EH (cell line): Measurements from ENCODE around the gene OTUB2.
A peak's percentile ranks its signal among the peaks of the same experiment; 100 is the strongest.
"Not testable (repeated sequence)": the region's sequence is repeated elsewhere in the genome, so short reads cannot be mapped to it uniquely, and the experiment has no call there.

Experiments used
- DNase-seq: peaks from one replicate; pipeline ENCODE4 v3.0.0-alpha.2; 2015; ENCODE audit warnings: low read depth

OTUB2 gene

DNA sequence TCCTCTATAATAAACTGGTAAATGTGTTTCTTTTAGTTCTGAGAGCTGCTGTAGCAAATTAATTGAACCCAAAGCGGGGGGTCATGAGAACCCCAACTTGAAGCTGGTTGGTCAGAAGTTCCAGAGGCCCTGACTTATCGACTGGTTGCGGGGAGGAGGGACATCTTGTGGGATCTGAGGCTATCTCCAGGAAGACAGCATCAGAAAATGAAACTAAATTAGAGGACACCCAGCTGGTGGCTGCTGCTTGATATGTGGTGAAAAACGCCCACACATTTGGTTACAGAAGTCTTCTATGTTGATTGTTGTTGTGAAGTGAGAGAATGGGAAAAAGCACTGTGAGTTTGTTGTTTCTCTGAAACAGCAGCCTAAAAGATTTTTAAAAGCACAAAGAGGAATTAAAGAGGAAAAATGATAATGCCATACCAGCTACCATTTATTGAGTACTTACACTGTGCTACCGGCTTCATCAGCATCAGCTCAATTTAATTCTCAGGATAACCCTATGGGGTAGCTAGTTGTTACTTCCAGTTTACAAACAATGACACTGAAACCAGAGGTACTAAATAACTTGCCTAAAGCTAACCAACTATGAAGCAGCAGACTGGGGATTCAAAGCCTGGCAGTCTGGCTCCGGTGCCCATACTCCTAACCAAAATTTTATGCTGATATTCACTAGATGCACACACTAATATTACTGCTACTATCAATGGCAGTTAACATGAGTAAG, 30.6 kb downstream of the OTUB2 start:
- no peak for DNase-seq

DNA sequence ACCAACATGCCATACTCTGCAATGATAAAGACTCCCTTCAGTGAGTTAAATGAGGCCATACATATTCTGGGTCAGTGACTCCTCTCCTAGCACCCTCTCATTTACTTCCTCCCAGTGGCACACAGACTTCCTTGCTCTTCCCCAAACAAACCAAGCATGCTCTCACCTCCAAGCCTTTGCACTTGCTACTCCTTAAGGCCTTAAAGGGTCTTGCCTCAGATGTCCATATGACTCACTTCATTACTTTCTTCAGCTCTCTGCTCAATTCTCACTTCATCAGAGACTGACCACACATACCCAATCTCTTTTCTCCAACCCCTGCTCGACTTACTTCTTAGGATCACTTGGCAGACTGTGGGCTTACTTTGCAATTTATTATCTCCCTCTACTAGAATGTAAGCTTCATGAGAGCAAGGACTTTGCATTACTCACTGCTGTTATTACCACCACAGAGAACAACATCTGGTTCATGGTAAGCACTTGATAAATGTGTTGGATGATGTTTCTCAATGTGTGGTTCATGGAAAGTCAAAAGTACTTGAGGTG, 32.1 kb downstream of the OTUB2 start:
- no peak for DNase-seq

DNA sequence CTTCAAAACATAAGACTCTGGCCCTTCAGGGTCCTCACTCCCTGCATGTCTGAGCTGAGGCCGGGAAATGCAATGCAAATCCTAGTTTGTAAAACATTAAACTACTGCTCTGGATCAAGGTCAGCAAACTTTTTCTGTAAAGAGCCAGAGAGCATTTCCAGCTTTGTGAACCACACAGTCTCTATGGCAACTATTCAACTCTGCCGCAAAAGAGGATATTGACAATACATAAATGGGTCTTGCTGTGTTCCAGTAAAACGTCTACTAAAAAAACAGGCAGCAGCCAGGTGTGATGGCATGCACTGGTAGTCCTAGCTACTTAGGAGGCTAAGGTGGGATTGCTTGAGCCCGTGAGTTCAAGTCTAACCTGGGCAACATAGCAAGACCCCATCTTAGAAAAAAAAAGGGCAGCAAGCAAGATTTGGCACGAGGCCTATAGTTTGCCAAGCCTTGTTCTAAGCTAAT, 32.6 kb downstream of the OTUB2 start:
- DNase-seq: no peak

DNA sequence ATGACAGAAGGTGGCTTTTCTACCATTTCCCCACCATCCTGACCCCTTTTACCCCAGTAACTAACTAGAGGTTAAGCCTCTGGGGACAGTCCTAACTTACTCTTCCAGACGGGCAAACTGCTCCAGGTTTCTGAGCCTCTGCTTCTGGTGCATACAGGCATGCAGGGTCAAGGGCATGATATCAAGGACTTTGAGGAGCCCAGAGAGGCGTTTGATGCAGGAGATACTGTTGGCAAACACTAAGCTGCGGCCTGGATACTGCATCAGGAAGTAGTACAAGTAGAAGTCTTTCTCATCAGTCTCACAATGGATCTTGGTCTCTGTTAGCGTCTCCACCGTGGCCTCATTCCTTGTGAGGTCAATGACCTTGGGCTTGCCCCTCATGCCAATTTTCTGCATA, 33.9 kb downstream of the OTUB2 start:
- DNase-seq: no peak

DNA sequence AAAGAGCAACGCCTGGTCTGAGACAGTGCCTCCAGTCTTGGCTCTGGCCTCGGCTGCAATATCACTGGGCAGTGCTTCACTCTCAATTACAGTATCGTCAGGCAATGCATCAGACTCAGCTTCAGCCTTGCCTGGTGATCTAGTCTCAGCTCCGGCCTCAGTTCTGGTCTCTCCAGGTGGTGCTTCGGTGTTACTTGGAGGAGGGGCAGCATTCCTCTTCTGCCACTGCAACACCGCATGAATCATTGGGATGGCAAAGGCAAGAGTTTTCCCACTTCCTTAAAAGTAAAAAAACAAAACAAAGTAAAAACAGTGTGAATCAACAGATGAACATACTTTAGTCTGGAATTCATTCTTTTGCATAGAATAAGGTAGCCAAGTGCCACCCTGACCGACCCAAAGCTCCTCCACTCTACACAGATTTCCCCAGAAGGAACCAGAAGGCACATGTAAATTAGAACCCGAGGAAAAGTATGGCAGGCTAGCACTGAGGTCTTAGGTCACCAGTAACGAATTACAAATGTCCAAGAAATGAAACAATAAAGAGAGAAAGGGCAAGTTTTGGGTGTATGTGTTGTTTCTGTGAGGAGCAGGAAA, 36.3 kb downstream of the OTUB2 start:
- peak; percentile 65 for DNase-seq

DNA sequence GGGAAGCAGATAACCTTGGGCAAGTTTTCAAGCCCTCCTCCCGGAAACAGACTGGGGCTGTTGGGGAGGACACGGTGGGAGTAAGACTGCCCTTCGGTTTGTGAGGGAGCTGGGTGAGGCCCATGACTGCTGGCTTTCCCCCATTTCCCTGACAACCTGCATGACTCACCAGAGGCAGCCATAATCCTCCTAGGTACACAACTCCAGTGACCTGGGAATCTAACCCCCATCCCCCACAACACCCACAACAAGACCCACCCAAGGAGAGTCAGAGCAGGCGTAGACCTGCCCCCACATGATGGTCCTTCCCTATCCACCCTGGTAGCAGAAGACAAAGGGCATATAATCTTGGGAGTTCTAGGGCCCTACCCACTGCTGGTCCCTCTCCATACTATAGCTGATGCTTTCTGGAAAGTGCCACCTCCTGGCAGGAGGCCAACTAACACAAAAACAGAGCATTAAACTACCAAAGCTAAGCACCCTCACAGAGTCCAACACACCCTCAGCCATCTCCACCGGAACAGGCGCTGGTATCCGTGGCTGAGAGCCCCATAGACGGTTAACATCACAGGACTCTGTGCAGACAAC, 40.0 kb downstream of the OTUB2 start:
- no peak for DNase-seq

DNA sequence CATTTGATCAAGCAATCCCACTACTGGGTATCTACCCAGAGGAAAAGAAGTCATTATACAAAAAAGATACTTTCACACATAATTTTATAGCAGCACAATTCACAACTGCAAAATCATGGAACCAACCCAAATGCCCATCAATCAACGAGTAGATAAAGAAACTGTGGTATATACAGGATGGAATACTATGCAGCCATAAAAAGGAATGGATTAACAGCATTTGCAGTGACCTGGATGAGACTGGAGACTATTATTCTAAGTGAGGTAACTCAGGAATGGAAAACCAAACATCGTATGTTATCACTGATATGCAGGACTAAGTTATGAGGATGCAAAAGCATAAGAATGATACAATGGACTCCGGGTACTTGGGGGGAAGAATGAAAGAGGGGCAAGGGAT, 45.9 kb downstream of the OTUB2 start:
- not testable (repeated sequence) for DNase-seq

DNA sequence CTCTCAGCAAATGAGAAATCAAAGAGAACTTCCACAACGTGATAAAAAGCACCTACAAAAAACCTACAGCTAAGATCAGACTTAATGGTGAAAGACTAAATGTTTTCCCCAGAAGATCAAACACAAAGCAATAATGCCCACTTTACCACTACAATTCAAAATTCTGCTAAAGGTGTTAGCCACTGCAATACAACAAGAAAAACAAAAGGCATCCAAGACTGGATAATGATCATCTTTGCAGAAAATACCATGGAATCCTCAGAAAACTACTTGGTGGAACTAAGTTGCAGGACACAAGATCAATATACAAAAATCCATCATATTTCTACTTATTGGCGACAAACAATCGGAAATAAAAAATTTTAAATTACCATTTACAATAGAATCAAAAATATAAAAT, 48.4 kb downstream of the OTUB2 start:
- DNase-seq: no peak

DNA sequence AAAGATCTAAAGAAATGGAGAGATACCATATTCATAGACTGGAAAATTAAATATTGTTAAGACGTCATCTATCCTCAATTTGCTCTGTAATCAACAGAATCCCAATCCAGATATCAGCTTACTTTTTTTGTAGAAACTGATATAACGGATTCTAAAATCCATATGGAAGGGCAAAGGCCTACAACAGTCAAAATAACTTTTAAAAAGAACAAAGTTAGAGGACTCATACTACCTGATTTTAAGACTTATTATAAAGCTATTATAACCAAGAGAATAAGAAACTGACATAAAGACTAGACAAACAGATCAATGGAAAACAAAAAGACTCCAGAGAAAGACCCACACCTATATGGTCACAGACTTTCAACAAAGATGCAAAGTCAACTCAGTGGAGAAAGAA, 48.9 kb downstream of the OTUB2 start:
- no peak for DNase-seq

DNA sequence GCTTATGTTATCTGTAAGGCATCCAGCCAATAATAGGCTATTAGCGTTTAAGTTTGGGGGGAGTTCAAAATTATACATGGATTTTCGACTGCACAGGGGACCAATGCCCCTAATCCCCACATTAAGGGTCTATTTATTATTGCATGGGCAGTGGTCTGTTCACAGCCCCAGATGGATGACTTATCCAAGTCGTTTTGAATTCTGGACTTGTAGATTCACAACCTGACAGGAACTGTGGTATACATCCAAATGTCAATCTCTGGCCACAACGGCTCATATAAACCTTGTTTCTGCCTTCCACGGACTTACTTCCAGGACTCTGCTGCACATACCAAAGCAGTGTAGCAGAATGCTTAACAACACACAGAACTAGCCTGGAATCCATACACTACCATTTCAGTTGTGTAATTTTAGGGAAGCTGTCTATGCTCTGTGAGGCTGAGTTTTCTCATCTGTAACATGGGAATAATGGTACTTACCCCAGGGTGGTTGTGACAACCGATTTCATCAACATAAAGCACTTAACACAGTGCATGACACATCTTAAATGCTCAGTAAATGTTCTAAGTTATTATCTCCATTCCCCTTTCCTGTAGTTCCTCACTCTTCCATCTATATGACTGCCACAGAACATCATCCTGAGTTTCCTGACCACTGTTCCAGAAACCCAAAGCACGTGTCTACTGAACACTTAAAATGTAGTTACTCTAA, 51.1 kb downstream of the OTUB2 start:
- DNase-seq: no peak

DNA sequence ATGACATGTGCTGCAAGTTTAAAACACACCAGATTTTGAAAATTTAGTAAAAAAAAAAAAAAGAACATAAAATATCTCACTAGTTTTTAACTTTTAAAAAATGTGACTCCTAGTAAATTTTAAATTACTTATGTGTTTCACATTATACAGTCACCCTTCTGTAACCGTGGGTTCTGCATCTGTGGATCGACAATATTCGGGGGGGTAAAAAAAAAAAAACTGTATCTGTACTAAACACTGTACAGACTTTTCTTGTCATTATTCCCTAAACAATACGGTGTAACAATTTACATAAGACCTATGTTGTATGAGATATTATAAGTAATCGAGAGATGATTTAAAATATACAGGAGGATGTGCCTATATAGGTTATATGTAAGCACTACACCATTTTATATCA, 51.7 kb downstream of the OTUB2 start:
- DNase-seq: no peak

DNA sequence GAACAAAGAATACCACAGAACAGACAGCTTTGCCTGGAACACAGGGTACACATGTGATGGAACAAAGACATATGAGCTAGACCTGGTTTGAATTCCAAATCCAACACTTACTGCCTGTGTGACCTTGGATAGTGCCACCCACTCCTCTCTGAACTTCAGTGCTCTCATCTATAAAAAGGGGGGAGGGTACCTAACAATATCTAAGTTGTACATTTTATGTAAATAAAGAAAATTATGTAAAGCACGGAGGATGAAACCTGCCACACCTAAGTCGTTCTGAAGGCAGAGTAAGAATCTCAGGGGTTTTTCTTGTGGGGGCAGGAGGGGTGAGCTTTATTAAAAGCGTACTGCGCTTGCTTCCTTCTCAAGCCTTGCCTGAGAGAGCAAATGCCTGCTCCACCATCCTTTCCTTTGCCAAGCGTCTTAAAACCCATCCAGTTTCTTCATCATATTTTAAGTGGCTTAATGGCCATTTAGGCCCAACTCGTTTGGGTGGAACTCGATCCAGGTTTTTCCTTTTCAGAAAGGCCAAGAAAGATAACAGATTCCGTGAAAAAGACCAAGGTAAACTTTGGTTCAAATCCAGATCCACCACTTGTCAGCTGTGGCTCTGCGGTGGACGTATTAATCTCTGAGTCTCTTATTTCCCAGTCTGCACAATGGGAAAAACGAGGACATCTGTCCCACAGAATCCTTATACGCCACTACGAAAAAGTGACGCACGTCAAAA, 53.9 kb downstream of the OTUB2 start:
- DNase-seq: peak; percentile 65

DNA sequence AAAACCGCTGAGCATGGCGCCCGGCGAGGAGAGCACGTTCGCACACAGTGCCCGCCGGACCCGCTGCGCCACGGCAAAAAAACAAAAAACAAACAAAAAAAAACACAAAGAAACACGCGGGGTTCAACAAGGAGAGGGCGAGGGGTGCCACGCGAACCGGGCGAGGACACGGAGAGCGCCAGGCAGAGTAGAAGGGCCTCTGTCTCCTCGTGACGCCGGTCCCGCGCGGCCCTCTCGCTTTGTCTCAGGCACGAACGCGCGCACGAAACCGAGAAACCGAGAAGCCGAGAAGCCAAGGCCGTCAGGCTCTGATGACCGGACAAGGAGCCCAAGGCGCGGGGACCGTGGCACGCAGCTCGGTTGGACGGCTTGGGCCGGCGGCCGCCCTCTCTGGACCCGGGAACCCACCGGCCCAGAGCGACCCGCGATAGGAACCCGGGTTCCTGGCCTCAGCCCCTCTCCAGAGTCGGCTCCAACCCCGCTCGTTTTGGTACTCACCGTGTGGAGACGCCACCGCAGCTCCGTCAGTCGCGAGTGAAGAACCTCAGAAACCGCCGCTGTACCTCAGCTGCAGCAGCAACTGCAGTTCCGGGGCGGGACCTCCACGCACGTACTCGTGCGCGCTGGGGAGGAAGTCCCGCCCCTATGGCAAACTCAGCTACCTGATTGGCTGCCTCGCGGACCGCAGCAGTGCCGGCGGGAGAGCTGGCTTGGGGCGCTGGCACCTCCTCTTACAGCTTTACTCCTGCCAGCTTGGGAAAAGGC, 54.7 kb downstream of the OTUB2 start, which contains the start of the genes DDX24 and IFI27L1:
Gene DDX24 (minus strand): TSS at position 582 of the 765 bp plus-strand sequence. CDS start 1,460 bp downstream, outside the sequence.
Gene IFI27L1 (plus strand): TSS at position 690 of the 765 bp plus-strand sequence. CDS start 15,628 bp downstream, outside the sequence.
- peak; percentile 94 for DNase-seq

DNA sequence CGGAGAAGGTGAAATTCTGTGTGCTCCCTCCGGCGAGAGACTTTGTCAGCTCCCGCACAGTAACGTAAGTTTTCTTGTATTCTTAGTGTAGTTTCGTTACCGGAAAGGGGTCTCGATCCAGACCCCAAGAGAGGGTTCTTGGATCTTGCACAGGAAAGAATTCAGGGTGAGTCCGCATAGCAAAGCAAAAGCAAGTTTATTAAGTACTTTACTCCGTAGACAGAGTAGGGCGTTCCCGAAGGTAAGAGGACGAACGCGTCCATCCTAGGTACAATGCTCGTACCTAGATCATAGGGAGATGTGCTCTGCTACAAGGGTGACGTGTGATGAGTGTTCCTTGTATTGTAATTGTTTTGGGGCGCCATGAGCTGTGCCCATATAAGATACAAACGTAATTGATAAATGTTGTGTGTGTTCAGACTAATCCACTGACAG, 55.3 kb downstream of the OTUB2 start:
- DNase-seq: no peak

DNA sequence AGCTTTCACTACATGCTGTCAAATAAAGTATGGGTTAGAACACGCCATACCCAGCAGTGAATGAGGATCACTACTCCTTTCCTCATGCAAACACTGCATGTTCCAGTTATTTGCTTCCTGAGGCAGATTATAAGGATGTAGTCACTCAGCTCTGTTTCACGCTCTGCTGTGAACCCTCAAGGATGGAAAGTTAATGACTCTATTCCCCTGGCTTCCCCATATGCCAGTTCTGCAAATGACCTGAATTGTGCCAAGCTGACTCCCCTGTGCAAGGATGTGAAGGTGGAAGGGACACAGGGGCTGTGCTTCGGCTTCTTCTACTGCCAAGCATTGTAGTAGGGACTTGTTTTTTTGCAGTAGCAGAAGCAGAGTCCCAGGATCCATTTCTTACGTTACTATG, 61.8 kb downstream of the OTUB2 start:
- no peak for DNase-seq

DNA sequence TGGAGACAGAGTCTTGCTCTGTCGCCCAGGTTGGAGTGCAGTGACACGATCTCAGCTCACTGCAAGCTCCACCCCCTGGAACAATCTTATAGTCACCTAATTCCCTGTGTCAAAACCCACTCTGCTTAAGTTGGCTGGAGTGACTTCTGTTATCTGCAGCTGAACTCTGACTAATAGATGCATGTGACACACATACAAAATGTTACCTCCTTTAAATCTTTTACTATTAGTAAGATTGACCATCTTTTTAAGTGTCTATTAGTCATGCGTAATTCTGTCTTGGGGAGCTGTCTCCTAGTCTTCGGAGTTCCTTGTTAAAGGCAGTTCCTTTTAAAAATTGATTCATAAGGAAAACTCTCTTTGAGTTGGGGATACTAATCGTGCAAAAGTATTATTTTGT, 62.4 kb downstream of the OTUB2 start:
- DNase-seq: peak; percentile 75

DNA sequence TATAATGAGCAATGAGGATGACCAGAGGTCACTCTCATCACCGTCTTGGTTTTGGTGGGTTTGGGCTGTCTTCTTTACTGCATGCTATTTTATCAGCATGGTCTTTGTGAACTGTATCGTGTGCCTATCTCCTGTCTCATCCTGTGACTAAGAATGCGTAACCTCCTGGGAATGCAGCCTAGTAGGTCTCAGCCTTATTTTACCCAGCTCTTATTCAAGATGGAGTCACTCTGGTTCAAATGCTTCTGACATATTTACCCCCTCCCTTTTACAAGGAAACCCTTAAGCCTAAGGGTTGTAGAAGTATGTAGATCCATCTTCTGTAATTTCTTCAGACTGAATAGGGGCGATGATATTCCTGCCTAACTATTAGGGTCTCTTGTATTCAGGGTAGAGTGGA, 63.3 kb downstream of the OTUB2 start:
- DNase-seq: peak; percentile 71

DNA sequence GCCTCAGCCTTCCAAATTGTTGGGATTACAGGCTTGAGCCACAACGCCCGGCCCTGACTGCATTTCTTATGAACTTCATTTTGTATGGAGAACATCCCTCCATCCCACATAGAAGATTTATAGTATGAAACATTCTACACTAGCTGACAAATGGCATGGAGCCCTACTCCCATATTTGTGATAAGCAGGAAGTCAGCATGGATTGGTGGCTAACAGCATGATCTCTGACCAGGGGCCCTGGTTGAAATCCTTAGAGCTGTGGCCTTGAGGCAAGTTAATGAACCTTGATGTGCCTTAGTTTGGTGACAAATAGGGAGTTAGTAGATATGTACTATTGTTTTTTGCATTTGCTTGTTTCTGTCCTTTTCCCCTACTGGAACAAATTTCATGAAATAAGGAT, 67.3 kb downstream of the OTUB2 start:
- DNase-seq: no peak

DNA sequence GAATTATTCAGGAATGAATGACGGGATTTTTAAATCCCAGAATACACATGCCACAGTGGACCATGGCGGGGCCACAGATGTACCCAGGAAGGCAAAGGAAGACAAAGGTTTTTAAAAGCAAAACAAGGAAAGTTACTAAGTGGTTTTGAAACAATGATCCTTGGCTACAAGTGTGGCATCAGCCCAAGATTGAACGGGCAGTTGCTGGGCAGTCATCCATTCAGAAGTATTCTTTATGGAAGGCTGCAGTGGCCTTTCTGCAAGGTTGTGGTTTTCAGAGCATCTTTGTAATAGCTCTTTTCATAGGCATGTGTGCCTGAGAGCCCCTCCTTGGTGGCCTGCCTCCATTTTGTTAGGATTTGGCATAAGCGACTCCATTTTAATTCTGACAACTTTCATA, 71.0 kb downstream of the OTUB2 start:
- no peak for DNase-seq
